Activated CD4-positive, alpha-beta T cell treated with anti-CD3 and anti-CD28 coated beads, Interleukin-2, amount 50 U/mL, for 24 hours (primary cell): ENCODE measurements around the gene CTIF.
"Not testable (repeated sequence)": the region's sequence is repeated elsewhere in the genome, so short reads cannot be mapped to it uniquely, and the experiment has no call there.

Source experiments
- DNase-seq, 2 donors: peaks; one replicate each; pipeline ENCODE4 v3.0.0-alpha.2; 2020; ENCODE audit warnings: low read depth in 1 of 2, low spot score in 1 of 2

The CTIF gene

GRCh38 chr18:48857023-48857694, 318.3 kb downstream of the CTIF start:
- DNase-seq: no peak

GRCh38 chr18:48858676-48859075, 319.8 kb downstream of the CTIF start:
- no peak for DNase-seq

- no peak for DNase-seq
Measured at GRCh38 chr18:48859311-48860268, 320.8 kb downstream of the CTIF start.

- DNase-seq: no peak
Measured at GRCh38 chr18:48860269-48861180, 321.7 kb downstream of the CTIF start.

- DNase-seq: no peak
Measured at GRCh38 chr18:48861181-48861708, 322.4 kb downstream of the CTIF start.

GRCh38 chr18:48862132-48862531, 323.3 kb downstream of the CTIF start:
- DNase-seq: no peak

- no peak for DNase-seq
Measured at GRCh38 chr18:48862678-48863270, 323.9 kb downstream of the CTIF start.

- DNase-seq: no peak
Measured at GRCh38 chr18:48863432-48864065, 324.7 kb downstream of the CTIF start.

GRCh38 chr18:48864876-48865275, 326.0 kb downstream of the CTIF start:
- no peak for DNase-seq

- DNase-seq: no peak
Measured at GRCh38 chr18:48866028-48866733, 327.4 kb downstream of the CTIF start.

- DNase-seq: no peak
Measured at GRCh38 chr18:48866856-48867255, 328.0 kb downstream of the CTIF start.

GRCh38 chr18:48867978-48868377, 329.1 kb downstream of the CTIF start:
- no peak for DNase-seq

GRCh38 chr18:48868468-48869466, 329.9 kb downstream of the CTIF start:
- DNase-seq: peak; percentile 26 to 56

- DNase-seq: no peak
Measured at GRCh38 chr18:48869591-48869990, 330.8 kb downstream of the CTIF start.

- not testable (repeated sequence) for DNase-seq
Measured at GRCh38 chr18:48870926-48871325, 332.1 kb downstream of the CTIF start.

GRCh38 chr18:48871391-48872166, 332.7 kb downstream of the CTIF start:
- DNase-seq: no peak
